GM18907 (cell line): ENCODE results near the gene PDK2.
A peak's percentile ranks its signal among the peaks of the same experiment; 100 is the strongest.

ENCODE experiments used
- ATAC-seq: cut with Tn5 transposase; IDR thresholded peaks from one replicate; pipeline ENCODE4 v1.9.1; 2021; ENCODE audit warnings: mild to moderate bottlenecking, moderate library complexity; ENCODE audit not compliant: unreplicated experiment

Gene PDK2

GRCh38 chr17:50133769-50134099 is 38.6 kb downstream of the PDK2 start:
- ATAC-seq = no peak

GRCh38 chr17:50134206-50135110 is 39.3 kb downstream of the PDK2 start:
- no peak for ATAC-seq

- no peak for ATAC-seq
Observed at GRCh38 chr17:50135316-50136095, 40.4 kb downstream of the PDK2 start.

DNA sequence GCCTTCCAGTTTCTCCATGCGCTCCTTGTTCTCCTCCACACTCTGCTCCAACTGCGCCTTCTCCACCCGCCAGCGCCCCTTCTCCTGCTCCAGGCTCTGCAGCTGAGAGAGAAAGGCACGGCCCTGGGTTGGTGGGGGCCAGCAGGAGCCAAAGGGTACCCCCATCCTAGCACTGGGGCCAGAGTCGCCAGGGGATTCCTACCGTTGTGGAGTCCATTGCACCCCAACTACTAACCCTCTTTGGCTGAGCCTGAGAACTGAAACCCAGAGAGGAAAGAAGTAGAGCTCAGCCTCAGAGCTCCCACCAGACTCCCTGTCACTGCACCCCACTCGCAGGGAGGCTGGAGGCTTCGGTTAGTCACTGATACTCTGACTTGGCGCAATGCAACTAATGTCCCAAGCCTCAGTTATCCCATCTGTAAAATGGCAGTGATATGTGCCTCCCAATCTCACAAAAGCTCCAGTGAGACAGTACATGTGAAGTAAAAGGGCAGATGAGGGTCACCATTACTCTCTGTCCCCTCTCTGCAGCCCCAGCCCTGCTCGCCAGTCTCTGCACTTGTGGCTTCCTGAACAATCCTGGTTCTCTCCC is 41.0 kb downstream of the PDK2 start:
- no peak for ATAC-seq

- no peak for ATAC-seq
Observed at GRCh38 chr17:50137042-50137441, 41.9 kb downstream of the PDK2 start.

- no peak for ATAC-seq
Observed at GRCh38 chr17:50139185-50139783, 44.1 kb downstream of the PDK2 start.

- peak; percentile 55 for ATAC-seq
Observed at GRCh38 chr17:50139950-50140885, 45.1 kb downstream of the PDK2 start.

DNA sequence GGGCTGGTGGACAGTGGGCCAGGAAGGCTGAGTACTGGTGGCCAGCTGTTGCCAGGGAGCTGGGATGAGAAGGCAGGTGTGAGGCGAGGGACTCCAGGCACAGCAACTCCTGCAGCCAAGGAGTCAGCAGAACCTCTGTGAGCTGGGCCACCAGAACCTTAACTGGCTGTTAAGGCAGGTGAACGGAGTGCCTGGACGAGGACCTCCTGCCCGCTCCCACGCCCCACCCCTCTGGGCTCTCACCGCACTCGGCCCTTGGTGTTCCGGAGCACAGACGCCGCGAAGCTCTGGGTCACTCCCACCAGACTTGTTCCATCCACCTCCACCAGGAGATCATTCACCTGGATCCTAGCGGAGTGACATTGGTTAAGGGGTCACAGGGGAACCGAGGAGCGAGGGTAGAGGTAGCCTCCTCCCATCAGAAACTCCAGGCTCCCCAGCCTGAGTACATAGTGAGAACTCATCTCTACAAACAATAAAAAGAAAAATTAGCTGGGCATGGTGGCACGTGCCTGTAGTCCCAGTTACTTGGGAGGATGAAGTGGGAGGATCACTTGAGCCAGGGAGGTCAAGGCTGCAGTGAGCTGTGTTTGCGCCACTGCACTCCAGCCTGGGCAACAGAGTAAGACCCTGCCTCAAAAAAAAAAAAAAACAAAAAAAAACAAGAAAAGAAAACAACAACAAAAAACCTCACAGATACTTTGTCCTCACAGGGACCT is 46.0 kb downstream of the PDK2 start:
- no peak for ATAC-seq

DNA sequence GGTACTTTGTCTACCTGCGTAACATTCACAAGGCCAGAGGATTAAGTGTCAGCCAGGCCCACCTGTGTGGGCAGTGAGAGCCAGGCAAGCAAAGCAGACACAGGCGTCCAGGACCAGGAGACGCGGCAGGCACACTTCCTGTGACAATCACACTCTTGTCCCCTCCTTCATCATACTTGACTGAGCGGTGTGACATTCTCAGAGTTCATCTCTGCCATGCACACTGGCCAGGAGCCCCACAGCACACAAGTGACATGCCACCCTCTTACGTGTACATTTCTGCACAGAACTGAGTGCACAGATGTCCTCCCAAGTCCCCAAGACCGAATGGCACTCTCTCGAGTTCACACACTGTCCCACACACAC is 46.6 kb downstream of the PDK2 start:
- ATAC-seq = no peak

- no peak for ATAC-seq
Observed at GRCh38 chr17:50143461-50144176, 48.5 kb downstream of the PDK2 start.

GRCh38 chr17:50144355-50144754 is 49.2 kb downstream of the PDK2 start:
- ATAC-seq = no peak

DNA sequence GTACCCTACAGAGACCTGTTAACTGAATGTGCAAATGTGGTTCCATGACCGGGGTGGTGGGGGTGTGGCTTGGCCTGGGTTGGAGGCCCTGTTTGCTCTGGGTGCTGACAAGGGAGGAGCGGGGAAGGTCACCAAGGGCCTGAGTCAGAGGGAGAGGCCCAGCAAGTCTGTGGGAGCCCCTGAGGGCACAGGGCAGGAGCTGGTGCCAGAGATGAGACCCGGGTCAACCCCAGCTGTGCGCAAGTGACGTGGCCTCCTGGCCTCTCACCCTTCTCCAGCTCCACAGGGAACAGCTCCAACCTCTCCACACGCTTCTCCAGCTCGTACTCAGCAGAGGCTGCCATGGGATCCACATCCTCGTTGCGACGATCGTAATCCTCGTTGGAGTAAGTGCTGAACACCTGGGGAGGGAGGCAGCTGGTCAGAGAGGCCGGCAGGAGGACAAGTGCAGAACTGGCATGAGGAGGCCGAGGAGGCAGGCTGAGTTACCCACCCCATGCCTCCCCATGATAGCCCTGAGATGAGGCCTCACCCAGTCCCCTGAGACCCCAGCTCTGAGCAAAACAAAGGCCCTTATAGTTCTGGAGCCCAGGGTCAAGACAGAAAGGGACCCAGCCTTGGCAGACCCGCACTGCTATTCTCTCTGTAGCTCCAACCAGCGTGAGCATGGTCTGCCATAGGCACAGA is 49.8 kb downstream of the PDK2 start:
- no peak for ATAC-seq

DNA sequence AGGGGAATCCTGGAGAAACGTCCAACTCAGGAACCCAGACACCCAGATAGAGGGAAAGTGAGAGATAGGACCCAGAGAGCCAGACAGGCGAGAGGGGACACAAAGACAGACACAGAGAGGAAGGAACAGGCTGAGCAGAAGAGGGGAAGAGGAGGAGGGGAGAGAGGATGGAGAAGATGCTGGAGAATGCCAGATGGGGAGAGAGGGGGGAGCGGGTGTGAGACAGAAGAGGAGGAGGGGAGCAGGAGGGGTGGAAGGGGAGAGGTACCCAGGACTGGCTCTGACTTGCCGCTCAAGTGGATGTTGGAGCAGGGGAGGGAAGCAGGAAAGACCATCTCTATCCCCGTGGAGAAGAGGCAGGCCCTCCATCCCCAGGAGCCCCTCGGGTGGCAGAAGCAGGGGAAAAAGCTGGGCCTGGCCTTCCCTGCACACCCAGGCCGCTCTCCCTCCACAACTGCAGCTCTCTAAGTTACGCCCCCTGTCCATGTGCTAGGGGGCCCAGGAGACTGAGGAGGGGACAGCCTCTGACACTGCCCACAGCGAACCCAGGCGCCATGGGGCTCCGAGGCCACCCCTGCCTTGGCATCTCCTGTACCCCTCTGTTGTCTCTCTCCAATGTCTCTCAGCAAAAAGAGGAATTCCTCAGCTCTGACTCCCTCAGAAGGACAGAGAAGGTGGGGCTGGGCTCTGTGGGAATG is 50.5 kb downstream of the PDK2 start:
- ATAC-seq = no peak

DNA sequence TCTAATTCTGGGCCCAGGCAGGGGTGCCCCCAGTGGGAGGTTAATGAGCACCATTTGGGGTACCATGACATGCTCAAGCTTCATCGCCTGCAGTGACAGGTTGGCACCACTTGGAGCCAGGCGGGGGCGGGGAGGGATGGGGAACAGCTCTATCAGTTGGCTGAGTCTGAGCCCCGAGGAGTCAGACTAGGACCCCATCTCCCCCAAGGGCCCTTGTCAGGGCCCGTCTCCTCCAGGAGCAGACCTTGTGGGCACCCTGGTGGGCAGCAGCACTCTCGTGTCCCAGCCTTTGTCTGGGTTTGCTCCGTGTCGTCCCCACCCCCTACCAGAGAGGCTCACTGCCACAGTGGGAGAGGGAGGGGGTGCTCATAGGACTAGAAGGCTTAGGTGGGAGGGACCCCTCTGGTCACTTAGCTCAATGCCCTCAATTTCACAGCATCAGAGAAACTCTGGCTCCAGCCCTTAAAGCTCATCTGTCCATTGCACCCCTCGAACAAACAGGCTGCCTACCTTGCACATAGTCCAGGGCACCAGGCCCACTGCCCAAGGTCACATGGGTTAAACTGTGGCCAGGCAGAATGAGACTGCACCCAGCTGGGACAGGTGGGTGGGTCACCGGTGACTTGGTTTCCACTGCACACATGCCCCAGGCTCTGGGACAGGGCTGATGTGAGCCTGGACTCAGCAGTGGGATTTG is 51.2 kb downstream of the PDK2 start:
- ATAC-seq = no peak

- ATAC-seq = no peak
Observed at GRCh38 chr17:50146927-50147665, 51.9 kb downstream of the PDK2 start.

DNA sequence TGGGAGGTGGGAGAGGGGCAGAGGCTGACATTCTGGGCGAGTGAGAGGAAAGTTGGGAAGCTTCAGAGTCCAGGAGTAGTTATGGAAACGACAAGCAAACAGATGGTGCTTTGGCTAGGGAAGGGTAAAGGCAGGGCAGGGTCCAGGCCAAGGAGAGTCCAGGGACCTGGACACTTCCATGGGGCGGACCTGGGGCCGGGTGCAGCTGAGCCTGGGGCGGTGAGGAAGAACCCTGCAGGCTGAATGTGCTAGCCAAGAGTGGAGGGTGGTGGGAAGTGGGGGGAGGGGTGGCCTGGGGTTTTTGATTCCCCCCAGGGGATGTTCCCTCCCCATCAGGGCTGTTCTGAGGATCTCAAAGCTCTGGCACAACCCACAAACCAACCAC is 52.7 kb downstream of the PDK2 start:
- no peak for ATAC-seq
